Thymus (tissue), 14 donors: ENCODE results near the gene EXD1. TPM values are rescaled to one million over a fixed set of nuclear protein-coding genes. Genes with fewer than 3 reads are reported as not detected.
"Not testable (repeated sequence)": the region's sequence is repeated elsewhere in the genome, so short reads cannot be mapped to it uniquely, and the experiment has no call there.

Experiments
- DNase-seq, 9 donors: peaks; one replicate each; pipeline ENCODE4 v3.0.0-alpha.2; 2013; ENCODE audit warnings: low spot score in 9 of 9, low read depth in 6 of 9, missing footprints in 1 of 9
- H3K27ac ChIP-seq, 2 donors: one replicate each; pipeline ENCODE4 v1.5.1; 2013; ENCODE audit warnings: control low read depth in 1 of 2, low read depth in 1 of 2, low read length in 1 of 2, mild to moderate bottlenecking in 1 of 2, moderate library complexity in 1 of 2
- H3K27me3 ChIP-seq, 2 donors: one replicate each; pipeline ENCODE4 v1.5.1; 2013; ENCODE audit warnings: low read length in 1 of 2; ENCODE audit not compliant: control insufficient read depth in 2 of 2, insufficient read depth in 1 of 2
- H3K36me3 ChIP-seq, 2 donors: one replicate each; pipeline ENCODE4 v1.5.1; 2013; ENCODE audit warnings: low read length in 1 of 2, mild to moderate bottlenecking in 1 of 2, moderate library complexity in 1 of 2; ENCODE audit not compliant: control insufficient read depth in 2 of 2, insufficient read depth in 2 of 2
- H3K4me1 ChIP-seq, 2 donors: one replicate each; pipeline ENCODE4 v1.5.1; 2013; ENCODE audit warnings: low read length in 2 of 2; ENCODE audit not compliant: control insufficient read depth in 2 of 2, insufficient read depth in 2 of 2
- H3K4me3 ChIP-seq, 2 donors: one replicate each; pipeline ENCODE4 v1.5.1; 2013; ENCODE audit warnings: low read length in 2 of 2, control low read depth in 1 of 2, mild to moderate bottlenecking in 1 of 2
- H3K9me3 ChIP-seq, 2 donors: one replicate each; pipeline ENCODE4 v1.5.1; 2013; ENCODE audit warnings: low read length in 1 of 2, mild to moderate bottlenecking in 1 of 2; ENCODE audit not compliant: control insufficient read depth in 2 of 2, insufficient read depth in 1 of 2
- WGBS: extraction: QIAGEN DNeasy Blood & Tissue Kit; methylation state at CpG from one replicate; pipeline ENCODE4 v1.1.7; 2013; 5-methylcytosine and 5-hydroxymethylcytosine counted together
- long read RNA-seq, 10 donors: transcript quantifications; one replicate each; lab custom pipeline, GENCODE V29; 2026
- polyA plus RNA-seq: library from polyadenylated mRNA; stranded (reverse); fragments of 200-250 nt; gene quantifications from one replicate; pipeline ENCODE4 v1.2.3, GENCODE V29; 2013
- total RNA-seq: library from RNA; stranded (reverse); fragments of 120-200 nt; gene quantifications from one replicate; pipeline ENCODE4 v1.2.4, GENCODE V29; 2013
- donor health status: healthy.

The EXD1 gene, protein sequence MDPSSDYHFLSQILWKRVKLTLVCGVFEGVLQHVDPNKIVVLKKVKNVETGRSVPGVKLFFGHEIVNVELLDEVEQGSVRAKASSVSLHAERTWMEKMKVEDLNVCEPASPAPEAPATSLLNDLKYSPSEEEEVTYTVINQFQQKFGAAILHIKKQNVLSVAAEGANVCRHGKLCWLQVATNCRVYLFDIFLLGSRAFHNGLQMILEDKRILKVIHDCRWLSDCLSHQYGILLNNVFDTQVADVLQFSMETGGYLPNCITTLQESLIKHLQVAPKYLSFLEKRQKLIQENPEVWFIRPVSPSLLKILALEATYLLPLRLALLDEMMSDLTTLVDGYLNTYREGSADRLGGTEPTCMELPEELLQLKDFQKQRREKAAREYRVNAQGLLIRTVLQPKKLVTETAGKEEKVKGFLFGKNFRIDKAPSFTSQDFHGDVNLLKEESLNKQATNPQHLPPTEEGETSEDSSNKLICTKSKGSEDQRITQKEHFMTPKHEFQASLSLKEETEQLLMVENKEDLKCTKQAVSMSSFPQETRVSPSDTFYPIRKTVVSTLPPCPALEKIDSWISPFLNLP
- 0.09 TPM for total RNA-seq
- polyA plus RNA-seq: 0.34 TPM
- long read RNA-seq, donor 1: 0 reads
- long read RNA-seq, donor 2: 0 reads
- long read RNA-seq, donor 3, partial matches to known transcripts: 0 of 11 reads
- long read RNA-seq, donor 3, other reads (novel, unspliced or antisense): 11 of 11 reads
- long read RNA-seq, donor 4, partial matches to known transcripts: 0 of 8 reads
- long read RNA-seq, donor 4, other reads (novel, unspliced or antisense): 8 of 8 reads
- long read RNA-seq, donor 5, partial matches to known transcripts: 89 of 89 reads
- long read RNA-seq, donor 5, other reads (novel, unspliced or antisense): 0 of 89 reads
- long read RNA-seq, donor 6: 0 reads
- long read RNA-seq, donor 7: 0 reads
- long read RNA-seq, donor 8: 0 reads
- long read RNA-seq, donor 9: 0 reads
- long read RNA-seq, donor 10, partial matches to known transcripts: 5 of 12 reads
- long read RNA-seq, donor 10, other reads (novel, unspliced or antisense): 7 of 12 reads

DNA sequence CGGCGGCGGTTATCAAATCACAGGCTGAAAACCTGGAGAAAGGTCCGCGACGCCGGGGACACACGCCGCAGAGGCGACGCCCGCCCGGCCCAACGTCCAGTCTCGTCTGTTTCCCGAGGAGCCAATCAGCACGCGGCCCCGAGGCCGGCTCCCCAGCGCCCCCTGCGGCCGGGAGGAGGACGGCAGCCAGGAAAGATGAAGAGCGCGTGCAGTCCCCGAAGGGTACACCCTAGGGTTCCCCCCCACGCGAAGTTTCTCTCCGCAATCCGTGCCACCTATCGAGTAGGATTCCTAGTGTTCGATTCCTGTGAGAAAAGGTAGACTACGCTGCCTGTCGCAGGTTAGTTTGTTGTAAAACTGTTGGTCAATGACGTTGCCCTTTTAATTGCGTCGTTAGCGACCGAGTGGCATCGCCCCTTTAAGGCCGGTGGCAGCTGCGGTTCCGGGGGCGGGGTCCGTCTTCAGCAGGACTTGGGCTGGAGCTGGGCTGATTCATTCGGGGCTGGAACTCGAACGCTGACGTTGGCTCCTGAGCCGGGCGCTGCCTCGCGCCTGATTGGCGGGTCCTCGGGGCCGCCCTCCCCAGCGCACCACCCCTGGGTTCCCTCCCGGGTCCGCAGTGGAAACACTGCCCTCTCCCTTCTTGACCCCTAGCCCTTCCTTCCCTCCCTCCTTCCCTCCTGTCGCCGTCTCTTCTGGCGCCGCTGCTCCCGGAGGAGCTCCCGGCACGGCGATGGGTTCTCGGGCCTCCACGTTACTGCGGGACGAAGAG, at the start of gene EXD1, which contains the start of gene CHP1:
TSS of gene EXD1 (minus strand) at position 108 of the 772 bp plus-strand sequence. CDS start 4,182 bp downstream, outside the sequence.
TSS of gene CHP1 (plus strand) at position 619 of the 772 bp plus-strand sequence. CDS start at position 734, 115 bp downstream.
- H3K27ac ChIP-seq: peak within 1 kb of the TSS; percentile 54 to 90
- 1% methylated on average over 72 of the region's 72 CpGs for WGBS

DNA sequence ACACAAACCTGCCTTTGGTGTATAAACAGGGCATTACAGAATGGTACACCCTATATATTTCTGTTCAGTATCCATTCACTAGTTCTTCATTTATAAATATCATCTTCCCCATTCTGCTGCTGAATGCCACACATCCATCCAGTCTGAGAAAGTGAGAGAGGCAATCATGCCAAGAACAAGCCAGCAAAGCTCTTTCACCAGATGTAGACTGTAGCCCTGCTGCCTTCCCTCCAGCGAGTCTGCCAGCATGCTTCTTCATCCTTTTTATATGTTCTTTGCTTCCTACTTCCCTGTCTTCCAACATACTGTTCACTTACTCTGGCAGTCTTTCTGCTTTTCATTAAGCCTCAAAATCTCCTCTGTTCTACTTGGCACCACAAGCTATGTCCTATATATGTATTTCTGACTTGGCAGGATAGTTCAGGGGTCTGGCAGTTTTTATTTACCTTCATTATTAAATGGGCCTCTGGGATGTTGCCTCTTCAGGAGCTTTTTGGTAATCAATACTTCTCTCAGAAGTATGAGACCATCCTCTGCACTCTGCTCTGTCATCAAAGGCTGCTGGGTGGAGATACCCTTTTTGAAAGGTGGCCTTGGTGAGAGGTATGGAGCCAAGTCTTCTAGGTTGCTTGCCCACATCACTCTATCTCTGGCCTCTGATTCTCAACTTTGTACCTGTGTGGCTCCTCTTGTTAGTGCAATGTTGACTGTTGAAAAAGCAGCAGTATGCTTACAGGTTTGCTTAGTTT, 49.2 kb upstream of the EXD1 start:
- Histone ChIP-seq H3K4me1 (peaks cover 0 to 6% of the 10 kb centered on the region in 2 donors), H3K27ac (no peak overlapping the region), H3K36me3 (peaks cover 10 to 11% of the 10 kb centered on the region in 2 donors), H3K4me3 (no peak overlapping the region), H3K9me3 (no peaks in the 10 kb centered on the region), H3K27me3 (no peaks in the 10 kb centered on the region)
- WGBS: 96% methylated on average over 1 of the region's 1 CpG
- DNase-seq: no peak

More for the DNA sequence above, at the start of gene EXD1, which contains the start of gene CHP1:
- H3K9me3 ChIP-seq: peaks cover 1 to 8% of the 10 kb centered on the region in 2 donors
- no peaks in the 10 kb centered on the region for H3K27me3 ChIP-seq
- DNase-seq: peak; percentile 68 to 93 (median 84)
- H3K4me3 ChIP-seq: peak within 1 kb of the TSS; percentile 64 to 96
- H3K36me3 ChIP-seq: no peaks in the 10 kb centered on the region
- H3K4me1 ChIP-seq: peaks cover 9 to 11% of the 10 kb centered on the region in 2 donors

DNA sequence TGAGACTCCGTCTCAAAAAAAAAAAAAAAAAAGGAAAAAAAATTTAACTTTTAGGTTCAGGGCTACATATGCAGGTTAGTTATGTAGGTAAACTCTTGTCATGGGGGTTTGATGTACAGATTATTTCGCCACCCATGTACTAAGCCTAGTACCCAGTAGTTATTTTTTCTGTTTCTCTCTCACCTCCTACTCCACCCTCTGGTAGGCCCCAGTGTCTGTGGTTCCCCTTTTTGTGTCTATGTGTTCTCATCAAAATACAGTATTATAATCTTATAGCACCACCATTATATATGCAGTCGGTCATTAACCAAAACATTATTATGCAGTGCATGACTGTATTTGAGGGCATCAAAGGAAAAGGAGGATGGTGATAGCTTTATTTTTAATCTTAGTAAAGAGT, 47.8 kb upstream of the EXD1 start:
- Histone ChIP-seq H3K27ac (no peak overlapping the region), H3K4me1 (peaks cover 0 to 4% of the 10 kb centered on the region in 2 donors), H3K27me3 (no peaks in the 10 kb centered on the region), H3K4me3 (no peak overlapping the region), H3K9me3 (no peaks in the 10 kb centered on the region), H3K36me3 (peaks cover 14% of the 10 kb centered on the region in 2 donors)
- DNase-seq: no peak
- 88% methylated on average over 3 of the region's 3 CpGs for WGBS

DNA sequence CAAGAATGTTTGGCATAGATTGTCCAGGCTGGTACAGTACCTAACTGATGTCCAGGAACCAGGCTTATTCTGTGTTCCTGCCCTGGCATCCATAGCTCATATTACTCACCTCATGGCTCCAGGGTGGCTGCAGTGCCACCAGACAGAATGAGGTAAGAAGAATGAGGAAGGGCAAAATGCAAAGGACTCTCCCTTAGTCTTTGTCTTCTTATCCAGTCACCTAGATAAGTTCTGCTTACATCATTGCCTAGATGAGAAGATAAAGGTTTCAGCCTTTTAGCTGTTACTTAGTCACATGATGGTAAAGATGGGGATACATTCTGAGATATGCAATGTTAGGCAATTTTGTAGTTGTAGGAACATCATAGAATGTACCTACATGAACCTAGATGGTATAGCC, 46.3 kb upstream of the EXD1 start:
- H3K36me3 ChIP-seq: peaks cover 14 to 16% of the 10 kb centered on the region in 2 donors
- H3K4me3 ChIP-seq: no peak overlapping the region
- no peak for DNase-seq
- no peak overlapping the region for H3K27ac ChIP-seq
- no peaks in the 10 kb centered on the region for H3K4me1 ChIP-seq
- H3K27me3 ChIP-seq: no peaks in the 10 kb centered on the region
- no peaks in the 10 kb centered on the region for H3K9me3 ChIP-seq

DNA sequence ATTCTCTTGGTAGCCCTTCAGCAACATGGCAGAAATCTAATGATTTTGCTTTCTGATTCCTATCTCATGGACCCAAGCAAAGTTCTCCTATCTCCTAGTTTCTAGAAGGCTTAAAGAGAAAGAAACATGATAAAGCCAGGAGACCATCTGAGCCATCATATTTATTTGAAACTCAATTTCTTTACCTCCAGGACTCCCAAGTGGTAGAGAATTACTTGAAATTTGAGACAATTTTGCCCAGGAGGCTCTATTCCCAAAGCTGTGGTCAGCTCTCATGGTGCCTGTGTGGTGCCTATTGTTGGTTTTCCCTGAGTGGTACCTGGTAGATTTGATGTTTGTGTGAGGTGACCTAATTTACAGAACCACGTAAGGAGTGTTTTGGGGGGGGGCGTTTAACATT, 39.3 kb upstream of the EXD1 start:
- no peak for DNase-seq
- Histone ChIP-seq H3K9me3 (no peaks in the 10 kb centered on the region), H3K4me3 (no peak overlapping the region), H3K27ac (no peak overlapping the region), H3K27me3 (no peaks in the 10 kb centered on the region), H3K4me1 (no peaks in the 10 kb centered on the region), H3K36me3 (peaks cover 2 to 6% of the 10 kb centered on the region in 2 donors)
- 98% methylated on average over 2 of the region's 2 CpGs for WGBS

GRCh38 chr15:41263891-41264351, 33.4 kb upstream of the EXD1 start:
- Histone ChIP-seq H3K27ac (no peak overlapping the region), H3K4me1 (peaks cover 0 to 4% of the 10 kb centered on the region in 2 donors), H3K27me3 (no peaks in the 10 kb centered on the region), H3K4me3 (no peak overlapping the region), H3K9me3 (peaks cover 0 to 1% of the 10 kb centered on the region in 2 donors), H3K36me3 (peaks cover 10 to 11% of the 10 kb centered on the region in 2 donors)
- no peak for DNase-seq
- WGBS: 92% methylated on average over 6 of the region's 6 CpGs

DNA sequence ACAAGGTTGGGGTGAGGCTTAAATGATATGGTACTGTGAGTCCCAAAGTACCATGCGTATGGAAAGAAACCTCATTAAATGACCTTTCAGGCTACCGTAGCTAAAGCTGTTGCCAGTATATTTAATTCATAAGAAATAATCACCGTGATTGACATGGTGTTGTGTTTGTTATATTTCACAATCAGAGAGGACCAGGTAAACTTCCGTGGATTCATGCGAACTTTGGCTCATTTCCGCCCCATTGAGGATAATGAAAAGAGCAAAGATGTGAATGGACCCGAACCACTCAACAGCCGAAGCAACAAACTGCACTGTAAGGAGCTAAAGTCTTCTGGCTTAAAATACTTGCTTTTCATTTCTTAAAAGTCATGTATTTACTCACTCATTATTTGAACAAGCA, 32.0 kb upstream of the EXD1 start:
- DNase-seq: no peak
- H3K4me1 ChIP-seq: peaks cover 0 to 4% of the 10 kb centered on the region in 2 donors
- H3K9me3 ChIP-seq: peaks cover 0 to 1% of the 10 kb centered on the region in 2 donors
- peaks cover 10 to 11% of the 10 kb centered on the region in 2 donors for H3K36me3 ChIP-seq
- no peak overlapping the region for H3K4me3 ChIP-seq
- no peak overlapping the region for H3K27ac ChIP-seq
- WGBS: 97% methylated on average over 8 of the region's 8 CpGs
- no peaks in the 10 kb centered on the region for H3K27me3 ChIP-seq

- H3K9me3 ChIP-seq, H3K4me3 ChIP-seq, H3K27me3 ChIP-seq, H3K4me1 ChIP-seq, DNase-seq, H3K27ac ChIP-seq: not testable (repeated sequence)
- H3K36me3 ChIP-seq: peaks cover 10 to 11% of the 10 kb centered on the region in 2 donors
- WGBS: 98% methylated on average over 7 of the region's 7 CpGs
Observed at GRCh38 chr15:41260924-41261323, 30.4 kb upstream of the EXD1 start.
